HepG2 (cell line): ENCODE measurements around the gene SMYD2. TPM values are rescaled to one million over a fixed set of nuclear protein-coding genes. Genes with fewer than 3 reads are reported as not detected.

Source experiments
- ATAC-seq: fragments of 200-7000 bp; cut with Tn5 transposase; 3 replicates; pipeline ENCODE4 v1.9.1; 2020; ENCODE audit warnings: mild to moderate bottlenecking, moderate library complexity
- BruUV-seq: library from RNA; stranded (reverse); fragments of 400-500 nt; replicated peaks from 2 replicates; lab custom pipeline; 2021; lab: Mats Ljungman, UMichigan
- CTCF ChIA-PET: fragments of 300-600 bp; formaldehyde crosslinking; extraction: SDS; loops from one replicate; lab custom pipeline; 2021; ENCODE audit warnings: low total read pairs, inconsistent platforms, low intra/inter-chr PET ratio; lab: Yijun Ruan, JAX
- POLR2A ChIA-PET: fragments of 350-600 bp; sonication (Branson Sonifier 250); formaldehyde crosslinking; loops from one replicate; lab custom pipeline; 2020; ENCODE audit warnings: antibody characterized with exemption, inconsistent platforms; lab: Yijun Ruan, JAX
- DNase-seq: peaks from one replicate; pipeline ENCODE4 v3.0.0-alpha.2; 2015; ENCODE audit warnings: low spot score
- FAIRE-seq: peaks from 3 replicates; lab custom pipeline; 2011; peaks lifted over from hg19 to GRCh38; lab: Jason Lieb, UNC
- H2AFZ ChIP-seq: one replicate; pipeline ENCODE4 v1.6.1; 2011; ENCODE audit warnings: low read length, inconsistent platforms
- H3K27ac ChIP-seq: fragments of 300-600 bp; 3 replicates; pipeline ENCODE4 v1.8.0; 2011; ENCODE audit warnings: mixed run types, mild to moderate bottlenecking, mixed read lengths, low read length, inconsistent platforms; ENCODE audit not compliant: insufficient read depth; ENCODE audit errors: extremely low read length
- H3K27me3 ChIP-seq, 2 experiments: fragments of 200-600 bp in 1 of 2; 2 replicates in 1 of 2; 3 replicates in 1 of 2; pipeline versions ENCODE4 v1.6.0 to v1.8.0; 2011; ENCODE audit warnings: low read length in 2 of 2, mild to moderate bottlenecking in 2 of 2, moderate library complexity in 2 of 2, inconsistent platforms in 1 of 2; ENCODE audit not compliant: insufficient read depth in 2 of 2, control insufficient read depth in 1 of 2
- H3K36me3 ChIP-seq, 2 experiments: fragments of 200-600 bp in 1 of 2; replicated peaks in 1 of 2; 2 replicates in 1 of 2; 3 replicates in 1 of 2; pipeline versions ENCODE4 v1.5.1 to v1.8.0; 2011; ENCODE audit warnings: low read length in 2 of 2, inconsistent platforms in 1 of 2; ENCODE audit not compliant: insufficient read depth in 2 of 2, control insufficient read depth in 1 of 2
- H3K4me1 ChIP-seq: 2 replicates; pipeline ENCODE4 v1.5.1; 2012; ENCODE audit warnings: low read length, inconsistent platforms; ENCODE audit not compliant: insufficient read depth
- H3K4me2 ChIP-seq: 2 replicates; pipeline ENCODE4 v1.6.0; 2011; ENCODE audit warnings: low read depth, low read length, inconsistent platforms
- H3K4me3 ChIP-seq, 3 experiments: fragments of 200-600 bp in 1 of 3; sonication (generic), shearing (Covaris generic) in 1 of 3; replicated peaks in 1 of 3; 2 replicates each; pipeline ENCODE4 v1.5.1; 2011 to 2016; ENCODE audit warnings: low read length in 3 of 3, inconsistent platforms in 2 of 3, low read depth in 2 of 3, mild to moderate bottlenecking in 2 of 3, control low read depth in 1 of 3, mixed read lengths in 1 of 3; ENCODE audit not compliant: insufficient read depth in 1 of 3
- H3K79me2 ChIP-seq: one replicate; pipeline ENCODE4 v1.6.1; 2011; ENCODE audit warnings: low read length, inconsistent platforms; ENCODE audit not compliant: insufficient read depth
- H3K9ac ChIP-seq: 2 replicates; pipeline ENCODE4 v1.6.0; 2011; ENCODE audit warnings: mild to moderate bottlenecking, low read depth, low read length, inconsistent platforms; ENCODE audit not compliant: insufficient read depth
- H3K9me3 ChIP-seq: 2 replicates; pipeline ENCODE4 v1.5.1; 2012; ENCODE audit warnings: mild to moderate bottlenecking, low read length
- H4K20me1 ChIP-seq: 2 replicates; pipeline ENCODE4 v1.6.0; 2011; ENCODE audit warnings: inconsistent platforms, mild to moderate bottlenecking, low read length, moderate library complexity; ENCODE audit not compliant: insufficient read depth
- ATF6 ChIP-seq: sonication (generic); formaldehyde crosslinking; conservative IDR thresholded peaks from 2 replicates; pipeline ENCODE4 v1.4.0; 2020; ENCODE audit warnings: missing genetic modification reagents
- KAT2B ChIP-seq: fragments of 150-350 bp; IDR thresholded peaks from 2 replicates; pipeline ENCODE4 v1.6.1; 2014; ENCODE audit warnings: low read depth, low read length, borderline replicate concordance
- KAT7 ChIP-seq: IDR thresholded peaks from 2 replicates; pipeline ENCODE4 v1.6.1; 2018; ENCODE audit warnings: borderline replicate concordance, missing compliant biosample characterization
- PAF1 ChIP-seq: IDR thresholded peaks from 2 replicates; pipeline ENCODE4 v1.6.1; 2016; ENCODE audit warnings: missing genetic modification reagents, missing compliant biosample characterization
- RBM39 ChIP-seq: fragments of 200-400 bp; formaldehyde crosslinking; IDR thresholded peaks from one replicate; pipeline ENCODE4 v1.6.1; 2018; ENCODE audit warnings: antibody characterized with exemption, mild to moderate bottlenecking, low read depth, low read length; ENCODE audit not compliant: poor library complexity, severe bottlenecking
- SKI ChIP-seq: fragments of 450-650 bp; IDR thresholded peaks from one replicate; pipeline ENCODE4 v1.6.1; 2018; ENCODE audit warnings: mild to moderate bottlenecking; ENCODE audit not compliant: partially characterized antibody
- TP53 ChIP-seq: sonication (generic); formaldehyde crosslinking; conservative IDR thresholded peaks from 2 replicates; pipeline ENCODE4 v1.4.0; 2020; ENCODE audit warnings: missing genetic modification reagents
- XBP1 ChIP-seq: sonication (generic); formaldehyde crosslinking; IDR thresholded peaks from 2 replicates; pipeline ENCODE4 v1.5.0; 2020; ENCODE audit warnings: missing genetic modification reagents
- ZKSCAN1 ChIP-seq: fragments of 150-350 bp; IDR thresholded peaks from 2 replicates; pipeline ENCODE4 v1.6.1; 2014; ENCODE audit warnings: low read length
- ZMYM3 ChIP-seq: sonication (generic); formaldehyde crosslinking; IDR thresholded peaks from 2 replicates; pipeline ENCODE4 v1.5.1; 2020; ENCODE audit warnings: mild to moderate bottlenecking, missing genetic modification reagents
- ZNF264 ChIP-seq: sonication (generic); formaldehyde crosslinking; IDR thresholded peaks from 2 replicates; pipeline ENCODE4 v1.4.0; 2020; ENCODE audit warnings: missing genetic modification reagents
- ZNF607 ChIP-seq: sonication (generic); formaldehyde crosslinking; IDR thresholded peaks from 2 replicates; pipeline ENCODE4 v1.5.1; 2020; ENCODE audit warnings: missing genetic modification reagents, mild to moderate bottlenecking, borderline replicate concordance
- WGBS: methylation state at CpG from one replicate; pipeline ENCODE4 v1.1.6; 2017; ENCODE audit warnings: low lambda C conversion rate; 5-methylcytosine and 5-hydroxymethylcytosine counted together
- in situ Hi-C: cut with HindIII; loops from 2 replicates; pipeline ENCODE4 v1.10.0; 2017; ENCODE audit warnings: low pct_unique_long_range_greater_than_20kb; ENCODE audit not compliant: extremely low pct_ligation_motif_present
- intact Hi-C: fragments of 100-400 bp; cut with micrococcal nuclease; formaldehyde crosslinking; loops from one replicate; pipeline ENCODE4 v1.10.0; 2022; ENCODE audit not compliant: unreplicated experiment
- polyA plus RNA-seq, 8 experiments: library from polyadenylated mRNA; depleted of rRNA in 3 of 8; stranded (reverse) in 7 of 8; unstranded in 1 of 8; fragments of >200 nt; fragmentation: Illumina TruSeq in 4 of 8; extraction: Trizol in 4 of 8; gene quantifications; 2 replicates each; pipeline versions ENCODE4 v1.2.1 to v1.2.3, GENCODE V29; 2011 to 2016; ENCODE audit warnings: low read depth in 4 of 8, missing spikeins in 1 of 8, mixed read lengths in 1 of 8; ENCODE audit not compliant: insufficient read depth in 1 of 8
- total RNA-seq, 5 experiments: library from RNA; depleted of rRNA; stranded (reverse); fragments of >200 nt; fragmentation: Illumina TruSeq; extraction: Trizol; gene quantifications; 2 replicates each; pipeline ENCODE4 v1.2.3, GENCODE V29; 2016; ENCODE audit warnings: low read depth in 1 of 5
- TF ChIP-seq, protein P1 (sequence below): sonication (generic); formaldehyde crosslinking; IDR thresholded peaks from 2 replicates; pipeline ENCODE4 v1.4.0; 2020; ENCODE audit warnings: low read depth, mild to moderate bottlenecking, missing genetic modification reagents
- TF ChIP-seq, protein P2 (sequence below): sonication (generic); formaldehyde crosslinking; IDR thresholded peaks from 2 replicates; pipeline ENCODE4 v1.8.1; 2022; ENCODE audit warnings: low read depth, mild to moderate bottlenecking, missing genetic modification reagents

SMYD2 gene
- total and polyA plus RNA-seq, 2 of the 13 experiments (the other 11 are each of a cell fraction or from before 2014, with no cell fraction given): 72.7 to 139 TPM

GRCh38 chr1:214349008-214349407 lies 68.0 kb downstream of the SMYD2 start (continued):
- TF ChIP-seq ZMYM3 (CRISPR knock-in tag) (no peak), KAT2B (no peak)
- TF ChIP-seq, protein P1, sequence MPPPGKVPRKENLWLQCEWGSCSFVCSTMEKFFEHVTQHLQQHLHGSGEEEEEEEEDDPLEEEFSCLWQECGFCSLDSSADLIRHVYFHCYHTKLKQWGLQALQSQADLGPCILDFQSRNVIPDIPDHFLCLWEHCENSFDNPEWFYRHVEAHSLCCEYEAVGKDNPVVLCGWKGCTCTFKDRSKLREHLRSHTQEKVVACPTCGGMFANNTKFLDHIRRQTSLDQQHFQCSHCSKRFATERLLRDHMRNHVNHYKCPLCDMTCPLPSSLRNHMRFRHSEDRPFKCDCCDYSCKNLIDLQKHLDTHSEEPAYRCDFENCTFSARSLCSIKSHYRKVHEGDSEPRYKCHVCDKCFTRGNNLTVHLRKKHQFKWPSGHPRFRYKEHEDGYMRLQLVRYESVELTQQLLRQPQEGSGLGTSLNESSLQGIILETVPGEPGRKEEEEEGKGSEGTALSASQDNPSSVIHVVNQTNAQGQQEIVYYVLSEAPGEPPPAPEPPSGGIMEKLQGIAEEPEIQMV (CRISPR knock-in tag): no peak

DNA sequence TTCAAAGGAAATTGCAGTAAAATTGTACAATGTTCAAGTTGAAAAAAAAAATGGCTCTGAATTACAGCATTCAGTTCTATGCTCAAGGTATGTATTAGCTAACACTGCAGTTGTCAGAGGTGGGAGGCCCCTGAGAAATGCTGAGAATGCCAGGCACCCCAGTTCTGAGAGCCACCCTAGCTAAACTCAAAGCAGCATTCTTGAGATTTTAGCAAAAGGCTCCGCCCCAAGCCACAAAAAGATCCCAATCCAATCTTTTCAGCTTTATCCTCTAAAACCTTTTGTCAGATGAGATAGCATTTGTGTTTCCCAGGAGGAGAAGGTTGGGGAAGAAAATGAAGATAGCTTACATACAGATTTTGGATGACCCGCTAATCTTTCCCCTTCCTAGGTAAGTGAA lies 68.8 kb downstream of the SMYD2 start:
- ATAC-seq (no peak), FAIRE-seq (no peak), DNase-seq (no peak)
- BruUV-seq: no TSS peak
- no peaks in the 10 kb centered on the region for H3K36me3 ChIP-seq
- in situ Hi-C loops: no loop called here
- H3K4me3 ChIP-seq: no peak overlapping the region
- H3K9ac ChIP-seq: no peak overlapping the region
- peaks cover 8% of the 10 kb centered on the region for H3K9me3 ChIP-seq
- H2AFZ ChIP-seq: no peak overlapping the region
- no peak overlapping the region for H3K4me2 ChIP-seq
- ChIA-PET CTCF (no interaction called here), POLR2A (no interaction called here)
- WGBS: 96% methylated on average over 2 of the region's 2 CpGs
- H3K4me1 ChIP-seq: no peaks in the 10 kb centered on the region
- no peaks in the 10 kb centered on the region for H4K20me1 ChIP-seq
- intact Hi-C loops: no loop called here
- no peak overlapping the region for H3K27ac ChIP-seq
- H3K27me3 ChIP-seq: no peaks in the 10 kb centered on the region
- H3K79me2 ChIP-seq: no peaks in the 10 kb centered on the region
- no peak for TF ChIP-seq ATF6
- no peak for TF ChIP-seq ZKSCAN1
- TF ChIP-seq KAT7 (CRISPR knock-in tag): no peak
- TF ChIP-seq PAF1 (CRISPR knock-in tag): no peak
- no peak for TF ChIP-seq ZNF607
- TF ChIP-seq XBP1: no peak
- no peak for TF ChIP-seq SKI
- no peak for TF ChIP-seq TP53
- TF ChIP-seq RBM39: no peak
- TF ChIP-seq ZNF264 (CRISPR knock-in tag): no peak
- TF ChIP-seq, protein P2, sequence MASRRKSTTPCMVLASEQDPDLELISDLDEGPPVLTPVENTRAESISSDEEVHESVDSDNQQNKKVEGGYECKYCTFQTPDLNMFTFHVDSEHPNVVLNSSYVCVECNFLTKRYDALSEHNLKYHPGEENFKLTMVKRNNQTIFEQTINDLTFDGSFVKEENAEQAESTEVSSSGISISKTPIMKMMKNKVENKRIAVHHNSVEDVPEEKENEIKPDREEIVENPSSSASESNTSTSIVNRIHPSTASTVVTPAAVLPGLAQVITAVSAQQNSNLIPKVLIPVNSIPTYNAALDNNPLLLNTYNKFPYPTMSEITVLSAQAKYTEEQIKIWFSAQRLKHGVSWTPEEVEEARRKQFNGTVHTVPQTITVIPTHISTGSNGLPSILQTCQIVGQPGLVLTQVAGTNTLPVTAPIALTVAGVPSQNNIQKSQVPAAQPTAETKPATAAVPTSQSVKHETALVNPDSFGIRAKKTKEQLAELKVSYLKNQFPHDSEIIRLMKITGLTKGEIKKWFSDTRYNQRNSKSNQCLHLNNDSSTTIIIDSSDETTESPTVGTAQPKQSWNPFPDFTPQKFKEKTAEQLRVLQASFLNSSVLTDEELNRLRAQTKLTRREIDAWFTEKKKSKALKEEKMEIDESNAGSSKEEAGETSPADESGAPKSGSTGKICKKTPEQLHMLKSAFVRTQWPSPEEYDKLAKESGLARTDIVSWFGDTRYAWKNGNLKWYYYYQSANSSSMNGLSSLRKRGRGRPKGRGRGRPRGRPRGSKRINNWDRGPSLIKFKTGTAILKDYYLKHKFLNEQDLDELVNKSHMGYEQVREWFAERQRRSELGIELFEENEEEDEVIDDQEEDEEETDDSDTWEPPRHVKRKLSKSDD (CRISPR knock-in tag): no peak
